ENCODE measurements around the gene BEGAIN.

Gene BEGAIN

GRCh38 chr14:100558966-100559365 lies 28.3 kb downstream of the BEGAIN start:
- no peak for TF ChIP-seq CTCF (IDR thresholded peaks at IDR 0.05; ENCODE audit: low read depth, low read length)
- no peak for DNase-seq (ENCODE audit: extremely low read depth, low read depth)

GRCh38 chr14:100558226-100558625 lies 29.0 kb downstream of the BEGAIN start:
- DNase-seq (ENCODE audit: extremely low read depth, low read depth): no peak
- TF ChIP-seq CTCF (IDR thresholded peaks at IDR 0.05; ENCODE audit: low read depth, low read length): no peak

GRCh38 chr14:100557658-100558057 lies 29.6 kb downstream of the BEGAIN start:
- TF ChIP-seq CTCF (IDR thresholded peaks at IDR 0.05; ENCODE audit: low read depth, low read length): no peak
- no peak for DNase-seq (ENCODE audit: extremely low read depth, low read depth)

- DNase-seq (ENCODE audit: extremely low read depth, low read depth): no peak
- no peak for TF ChIP-seq CTCF (IDR thresholded peaks at IDR 0.05; ENCODE audit: low read depth, low read length)
Observed at GRCh38 chr14:100556936-100557505, 30.2 kb downstream of the BEGAIN start.

- no peak for TF ChIP-seq CTCF (IDR thresholded peaks at IDR 0.05; ENCODE audit: low read depth, low read length)
- DNase-seq (ENCODE audit: extremely low read depth, low read depth): no peak
Observed at GRCh38 chr14:100556140-100556475, 31.1 kb downstream of the BEGAIN start.

GRCh38 chr14:100555436-100556139 lies 31.6 kb downstream of the BEGAIN start:
- no peak for TF ChIP-seq CTCF (IDR thresholded peaks at IDR 0.05; ENCODE audit: low read depth, low read length)
- DNase-seq (ENCODE audit: extremely low read depth, low read depth): no peak

- no peak for TF ChIP-seq CTCF (IDR thresholded peaks at IDR 0.05; ENCODE audit: low read depth, low read length)
Observed at GRCh38 chr14:100554696-100555320, 32.4 kb downstream of the BEGAIN start.

More at GRCh38 chr14:100554696-100555320, 32.4 kb downstream of the BEGAIN start:
- no peak for DNase-seq (ENCODE audit: extremely low read depth, low read depth)
